AG08396 (cell line): ENCODE measurements around the gene CLDN2.

Experiments
- DNase-seq: peaks from one replicate; pipeline ENCODE4 v3.0.0; 2012; ENCODE audit warnings: low spot score, mixed read lengths

The CLDN2 gene

GRCh38 chrX:106927023-106927422 lies 6.8 kb downstream of the CLDN2 start:
- no peak for DNase-seq

GRCh38 chrX:106927700-106928099 lies 7.5 kb downstream of the CLDN2 start:
- DNase-seq = no peak

- no peak for DNase-seq
These were observed 8.0 kb downstream of the CLDN2 start for GRCh38 chrX:106928227-106928626.

GRCh38 chrX:106931831-106932491 lies 11.8 kb downstream of the CLDN2 start:
- no peak for DNase-seq

GRCh38 chrX:106932492-106932923 lies 12.3 kb downstream of the CLDN2 start:
- DNase-seq = peak; percentile 42

GRCh38 chrX:106932960-106933537 lies 12.8 kb downstream of the CLDN2 start:
- DNase-seq = no peak

GRCh38 chrX:106933538-106933961 lies 13.3 kb downstream of the CLDN2 start:
- no peak for DNase-seq

- DNase-seq = no peak
These were observed 15.0 kb downstream of the CLDN2 start for GRCh38 chrX:106935175-106935574.

GRCh38 chrX:106936246-106936645 lies 16.0 kb downstream of the CLDN2 start:
- DNase-seq = no peak

- DNase-seq = no peak
These were observed 19.4 kb downstream of the CLDN2 start for GRCh38 chrX:106939566-106939965.

GRCh38 chrX:106940068-106940467 lies 19.9 kb downstream of the CLDN2 start:
- DNase-seq = no peak

- DNase-seq = no peak
These were observed 26.3 kb downstream of the CLDN2 start for GRCh38 chrX:106946464-106946863.

GRCh38 chrX:106948641-106949040 lies 28.4 kb downstream of the CLDN2 start:
- DNase-seq = no peak

GRCh38 chrX:106949366-106949765 lies 29.2 kb downstream of the CLDN2 start:
- DNase-seq = no peak

- no peak for DNase-seq
These were observed 30.2 kb downstream of the CLDN2 start for GRCh38 chrX:106950381-106950780.

GRCh38 chrX:106951230-106951629 lies 31.0 kb downstream of the CLDN2 start:
- no peak for DNase-seq

- no peak for DNase-seq
These were observed 31.9 kb downstream of the CLDN2 start for GRCh38 chrX:106952089-106952488.

- no peak for DNase-seq
These were observed 32.3 kb downstream of the CLDN2 start for GRCh38 chrX:106952538-106952937.

- no peak for DNase-seq
These were observed 32.8 kb downstream of the CLDN2 start for GRCh38 chrX:106952988-106953387.

- DNase-seq = no peak
These were observed 33.8 kb downstream of the CLDN2 start for GRCh38 chrX:106954041-106954440.

- DNase-seq = no peak
These were observed 35.0 kb downstream of the CLDN2 start for GRCh38 chrX:106955004-106955772.

GRCh38 chrX:106957856-106958255 lies 37.7 kb downstream of the CLDN2 start:
- no peak for DNase-seq

- no peak for DNase-seq
These were observed 39.7 kb downstream of the CLDN2 start for GRCh38 chrX:106959901-106960300.
